Endothelial cell of umbilical vein (primary cell): ENCODE results near the gene MMP24.
"Not testable (repeated sequence)": the region's sequence is repeated elsewhere in the genome, so short reads cannot be mapped to it uniquely, and the experiment has no call there.

Source experiments
- EZH2 ChIP-seq: IDR thresholded peaks from 2 replicates; pipeline ENCODE4 v1.6.1; 2012; ENCODE audit warnings: borderline replicate concordance, low read depth, mild to moderate bottlenecking, moderate library complexity, low read length, inconsistent platforms; ENCODE audit not compliant: severe bottlenecking
- MAX ChIP-seq: IDR thresholded peaks from 2 replicates; pipeline ENCODE4 v1.6.1; 2011; ENCODE audit not compliant: insufficient read depth, insufficient read length

- not testable (repeated sequence) for TF ChIP-seq EZH2, MAX
Measured at GRCh38 chr20:35201467-35201866, 25.0 kb upstream of the MMP24 start.
